ENCODE measurements around the gene ZNF211. TPM values are rescaled to one million over a fixed set of nuclear protein-coding genes. Genes with fewer than 3 reads are reported as not detected.

ZNF211 gene
- total RNA-seq, 1 donor from 2014 or later: 11.1 TPM

Other genes starting within 250 kb of the ZNF211 start
- gene ZNF548, start 243.3 kb upstream of the ZNF211 start, total RNA-seq: 17.8 TPM
- 8.8 TPM for gene ZNF17, start 222.0 kb upstream of the ZNF211 start, total RNA-seq
- 3.3 TPM for gene ZNF749, start 197.8 kb upstream of the ZNF211 start, total RNA-seq
- 4.1 TPM for gene VN1R1, start 176.0 kb upstream of the ZNF211 start, total RNA-seq
- gene ZNF772, start 155.6 kb upstream of the ZNF211 start, total RNA-seq: 24.0 TPM
- 9.1 TPM for gene ZNF419, start 145.4 kb upstream of the ZNF211 start, total RNA-seq
- gene ZNF773, start 133.2 kb upstream of the ZNF211 start, total RNA-seq: 6.0 TPM
- 4.1 TPM for gene ZNF549, start 105.8 kb upstream of the ZNF211 start, total RNA-seq
- gene ZNF550, start 73.3 kb upstream of the ZNF211 start, total RNA-seq: 8.4 TPM
- gene ZNF416, start 54.3 kb upstream of the ZNF211 start, total RNA-seq: 4.8 TPM
- gene ZIK1, start 49.0 kb upstream of the ZNF211 start, total RNA-seq: 4.1 TPM
- 3.9 TPM for gene ZNF530, start 33.3 kb upstream of the ZNF211 start, total RNA-seq
- gene ZNF134, start 18.9 kb upstream of the ZNF211 start, total RNA-seq: 12.9 TPM
- gene ZSCAN4, start 35.8 kb downstream of the ZNF211 start, total RNA-seq: not detected
- gene ZNF551, start 48.8 kb downstream of the ZNF211 start, total RNA-seq: 3.1 TPM
- 3.5 TPM for gene ZNF154, start 76.0 kb downstream of the ZNF211 start, total RNA-seq
- gene ZNF671, start 94.5 kb downstream of the ZNF211 start, total RNA-seq: 6.7 TPM
- gene ZNF776, start 113.6 kb downstream of the ZNF211 start, total RNA-seq: 15.9 TPM
- 8.9 TPM for gene ZNF586, start 136.5 kb downstream of the ZNF211 start, total RNA-seq
- 5.5 TPM for gene ZNF552, start 181.7 kb downstream of the ZNF211 start, total RNA-seq
- 5.6 TPM for gene ZNF587B, start 197.1 kb downstream of the ZNF211 start, total RNA-seq
- 17.7 TPM for gene ZNF587, start 216.7 kb downstream of the ZNF211 start, total RNA-seq